PC-9 (cell line): Measurements from ENCODE around the gene DRAM1.

ENCODE experiments used
- CTCF ChIP-seq: fragments of 200-600 bp; sonication (generic); conservative IDR thresholded peaks from 2 replicates; pipeline ENCODE4 v1.6.1; 2017; ENCODE audit warnings: mixed run types, antibody characterized with exemption, mild to moderate bottlenecking, moderate library complexity
- EZH2 ChIP-seq: fragments of 200-600 bp; sonication (generic); IDR thresholded peaks from 2 replicates; pipeline ENCODE4 v1.8.0; 2017; ENCODE audit warnings: antibody characterized with exemption, low read depth

GRCh38 chr12:101925361-101925760 lies 48.0 kb downstream of the DRAM1 start:
- TF ChIP-seq EZH2 (no peak), CTCF (no peak)
